ENCODE measurements around the gene DPH1. TPM values are rescaled to one million over a fixed set of nuclear protein-coding genes. Genes with fewer than 3 reads are reported as not detected.
A peak's percentile ranks its signal among the peaks of the same experiment; 100 is the strongest.

Gene DPH1
- total and polyA plus RNA-seq, 10 donors, result 20.6 to 58.5 (median 42.9) TPM

DNA sequence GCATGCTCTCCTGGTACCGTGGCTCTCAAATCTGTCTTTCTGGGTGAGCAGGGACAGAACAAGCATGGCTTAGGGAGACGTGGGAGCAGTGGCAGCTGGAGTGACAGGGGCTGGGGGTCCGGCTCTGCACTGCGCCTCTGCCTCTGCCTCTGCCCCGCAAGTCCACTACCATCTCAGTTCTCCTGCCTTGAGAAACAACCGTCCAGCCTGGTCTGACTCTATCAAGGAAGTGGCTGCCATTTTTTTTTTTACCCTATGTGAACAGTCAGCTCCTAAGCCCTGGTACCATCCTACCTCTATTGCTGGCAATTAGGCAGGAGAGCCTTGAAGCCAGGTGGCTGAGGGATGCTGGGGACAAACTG, 41.1 kb downstream of the DPH1 start:
- DNase-seq, result no peak
- H3K27ac ChIP-seq, result peak overlapping the region; percentile 38 to 84 (median 80)
- H3K4me1 ChIP-seq, result peaks cover 20 to 100% (median 75%) of the 10 kb centered on the region in 6 donors
- WGBS, 5 donors, result 80 to 90% (median 83%) methylated on average over 6 of the region's 6 CpGs
- H3K27me3 ChIP-seq (replicated peaks in 1 of 7), result no peaks in the 10 kb centered on the region
- intact Hi-C loops (cut with DNase I; ENCODE audit: low total_unique reads), result no loop called here
- no peak overlapping the region for H3K4me3 ChIP-seq
- H3K36me3 ChIP-seq, result peaks cover 0 to 57% (median 2%) of the 10 kb centered on the region in 6 donors
- H3K9me3 ChIP-seq, result no peaks in the 10 kb centered on the region
- TF ChIP-seq, protein P1, sequence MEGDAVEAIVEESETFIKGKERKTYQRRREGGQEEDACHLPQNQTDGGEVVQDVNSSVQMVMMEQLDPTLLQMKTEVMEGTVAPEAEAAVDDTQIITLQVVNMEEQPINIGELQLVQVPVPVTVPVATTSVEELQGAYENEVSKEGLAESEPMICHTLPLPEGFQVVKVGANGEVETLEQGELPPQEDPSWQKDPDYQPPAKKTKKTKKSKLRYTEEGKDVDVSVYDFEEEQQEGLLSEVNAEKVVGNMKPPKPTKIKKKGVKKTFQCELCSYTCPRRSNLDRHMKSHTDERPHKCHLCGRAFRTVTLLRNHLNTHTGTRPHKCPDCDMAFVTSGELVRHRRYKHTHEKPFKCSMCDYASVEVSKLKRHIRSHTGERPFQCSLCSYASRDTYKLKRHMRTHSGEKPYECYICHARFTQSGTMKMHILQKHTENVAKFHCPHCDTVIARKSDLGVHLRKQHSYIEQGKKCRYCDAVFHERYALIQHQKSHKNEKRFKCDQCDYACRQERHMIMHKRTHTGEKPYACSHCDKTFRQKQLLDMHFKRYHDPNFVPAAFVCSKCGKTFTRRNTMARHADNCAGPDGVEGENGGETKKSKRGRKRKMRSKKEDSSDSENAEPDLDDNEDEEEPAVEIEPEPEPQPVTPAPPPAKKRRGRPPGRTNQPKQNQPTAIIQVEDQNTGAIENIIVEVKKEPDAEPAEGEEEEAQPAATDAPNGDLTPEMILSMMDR (IDR thresholded peaks at IDR 0.05 in 8 of 11, conservative IDR thresholded peaks at IDR 0.05 in 3 of 11), result no peak
- TF ChIP-seq POLR2A (IDR thresholded peaks at IDR 0.05) (no peak), POLR2AphosphoS5 (IDR thresholded peaks at IDR 0.05) (no peak)

DNA sequence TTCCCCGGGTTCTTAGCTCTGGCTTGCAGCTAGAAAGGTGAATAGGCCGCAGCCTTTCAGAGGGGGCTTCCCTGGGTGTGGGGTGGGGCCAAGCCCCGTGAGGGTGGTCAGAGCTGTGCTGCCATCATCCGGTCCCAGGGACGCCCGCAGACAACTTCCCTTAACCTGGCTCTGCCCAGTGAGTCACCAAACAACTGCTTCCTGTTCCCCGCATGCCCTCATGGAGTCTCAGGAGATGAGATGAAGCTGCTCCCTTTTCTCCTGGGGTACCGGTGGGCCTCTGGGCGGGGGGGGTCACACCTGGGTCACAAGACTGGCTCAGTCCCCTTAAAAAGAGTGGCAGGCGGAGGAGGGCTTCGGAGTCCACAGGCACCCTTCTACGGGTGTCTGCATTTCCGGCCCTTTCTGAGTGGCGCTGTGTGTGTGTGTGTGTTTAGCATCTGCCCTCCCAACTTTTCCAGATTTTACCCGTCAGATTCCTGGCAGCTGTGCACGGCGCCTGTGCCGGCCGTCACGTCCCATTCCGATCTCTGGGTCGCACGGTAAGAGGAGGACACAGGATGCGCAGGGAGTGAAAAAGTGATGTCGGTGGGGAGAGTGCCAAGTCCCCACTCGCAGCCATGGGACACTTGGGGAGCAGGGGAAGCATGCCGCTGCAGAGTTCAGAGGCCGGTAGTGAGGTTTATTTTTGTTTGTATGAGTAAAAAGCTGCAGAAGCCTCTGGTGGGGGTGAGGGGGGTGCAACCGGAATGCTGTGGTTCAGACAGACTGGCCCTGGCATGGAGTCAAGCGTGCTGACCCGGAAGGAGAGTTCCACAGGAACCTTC, 41.7 kb downstream of the DPH1 start:
- H3K27ac ChIP-seq, result peak overlapping the region; percentile 38 to 84 (median 80)
- no peaks in the 10 kb centered on the region for H3K9me3 ChIP-seq
- TF ChIP-seq, protein P1 (IDR thresholded peaks at IDR 0.05 in 8 of 11, conservative IDR thresholded peaks at IDR 0.05 in 3 of 11), result no peak
- TF ChIP-seq POLR2AphosphoS5 (IDR thresholded peaks at IDR 0.05), result peak; percentile 75 to 81 (median 76)
- peak; percentile 81 for DNase-seq
- H3K4me3 ChIP-seq, result peak overlapping the region in 1 of 8 donors; percentile 1
- intact Hi-C loops (cut with DNase I; ENCODE audit: low total_unique reads), result no loop called here
- H3K4me1 ChIP-seq, result peaks cover 21 to 100% (median 77%) of the 10 kb centered on the region in 6 donors
- H3K36me3 ChIP-seq, result peaks cover 0 to 57% (median 3%) of the 10 kb centered on the region in 6 donors
- H3K27me3 ChIP-seq (replicated peaks in 1 of 7), result no peaks in the 10 kb centered on the region
- 48 to 65% (median 59%) methylated on average over 27 to 31 of the region's 31 CpGs for WGBS, 5 donors

DNA sequence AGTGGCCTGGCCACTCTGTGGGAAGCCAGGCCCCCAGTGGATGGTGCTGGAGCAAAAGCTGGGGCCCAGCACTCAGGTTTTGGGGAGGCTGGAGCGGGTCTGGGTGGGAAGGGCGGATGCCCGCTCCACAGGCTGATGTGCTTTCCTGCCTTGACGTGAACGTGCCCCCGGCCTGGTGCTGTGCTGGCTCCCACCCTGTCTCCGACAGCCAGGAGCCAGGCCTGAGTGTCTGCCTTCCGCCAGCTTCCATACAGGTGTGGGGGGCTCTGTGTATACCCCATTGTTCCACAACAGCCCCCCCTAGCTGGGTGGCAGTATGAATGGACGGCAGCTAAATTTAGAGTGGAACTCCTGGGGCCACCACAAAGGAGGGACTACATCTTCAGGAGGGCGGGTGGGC, 45.0 kb downstream of the DPH1 start:
- intact Hi-C loops (cut with DNase I; ENCODE audit: low total_unique reads), result no loop called here
- TF ChIP-seq POLR2AphosphoS5 (IDR thresholded peaks at IDR 0.05) (no peak), POLR2A (IDR thresholded peaks at IDR 0.05) (no peak)
- TF ChIP-seq, protein P1 (IDR thresholded peaks at IDR 0.05 in 8 of 11, conservative IDR thresholded peaks at IDR 0.05 in 3 of 11), result no peak
- Histone ChIP-seq H3K27me3 (replicated peaks in 1 of 7) (no peaks in the 10 kb centered on the region), H3K4me1 (peaks cover 11 to 72% (median 51%) of the 10 kb centered on the region in 6 donors), H3K4me3 (no peak overlapping the region), H3K9me3 (no peaks in the 10 kb centered on the region), H3K27ac (peak overlapping the region; percentile 22 to 79 (median 70)), H3K36me3 (peaks cover 0 to 67% (median 10%) of the 10 kb centered on the region in 6 donors)
- no peak for DNase-seq
- 76 to 85% (median 84%) methylated on average over 10 of the region's 10 CpGs for WGBS, 5 donors

DNA sequence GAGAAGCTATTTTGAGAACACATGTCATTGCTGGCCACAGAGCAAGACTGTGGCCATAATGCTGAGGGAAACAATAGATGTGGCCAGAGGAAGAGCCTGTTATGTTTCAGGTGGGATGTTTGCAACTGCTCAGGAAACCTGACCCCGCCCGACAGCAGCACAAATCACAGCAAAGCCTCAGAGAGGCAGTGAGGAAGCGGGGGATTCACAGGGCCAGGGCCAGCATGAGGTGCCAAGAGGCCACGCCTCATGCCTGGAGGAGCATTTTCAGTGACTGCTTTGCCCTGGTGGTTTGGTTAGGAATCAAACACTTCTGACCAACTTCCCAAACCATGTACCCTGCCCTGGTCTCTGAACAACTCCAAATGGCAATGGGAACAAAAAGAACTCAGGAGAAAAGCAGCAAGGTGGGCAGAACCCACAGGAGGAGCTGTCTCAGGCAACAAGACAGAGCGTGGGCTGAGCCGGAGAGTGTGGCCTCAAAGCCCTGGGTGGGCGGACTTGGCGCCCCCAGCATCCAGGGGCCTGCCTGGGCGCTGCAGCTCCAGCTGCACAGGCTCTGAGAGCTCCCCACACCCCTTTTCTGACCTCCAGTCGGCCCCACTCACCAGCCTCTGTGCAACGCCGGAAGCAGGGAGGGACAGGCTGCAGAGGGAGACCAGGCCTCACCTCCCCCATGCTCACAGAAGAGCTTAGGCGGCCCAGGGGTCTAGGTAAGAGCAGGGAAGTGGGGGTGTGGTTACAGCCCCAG, 45.6 kb downstream of the DPH1 start:
- Histone ChIP-seq H3K9me3 (no peaks in the 10 kb centered on the region), H3K36me3 (peaks cover 0 to 73% (median 16%) of the 10 kb centered on the region in 6 donors), H3K4me3 (no peak overlapping the region), H3K27ac (peak overlapping the region; percentile 22 to 79 (median 70)), H3K27me3 (replicated peaks in 1 of 7) (no peaks in the 10 kb centered on the region), H3K4me1 (peaks cover 9 to 66% (median 46%) of the 10 kb centered on the region in 6 donors)
- WGBS, 5 donors, result 51 to 60% (median 55%) methylated on average over 10 to 13 of the region's 13 CpGs
- intact Hi-C loops (cut with DNase I; ENCODE audit: low total_unique reads), result no loop called here
- peak in 2 of 3 donors; percentile 58 to 64 for TF ChIP-seq POLR2AphosphoS5 (IDR thresholded peaks at IDR 0.05)
- TF ChIP-seq, protein P1 (IDR thresholded peaks at IDR 0.05 in 8 of 11, conservative IDR thresholded peaks at IDR 0.05 in 3 of 11), result peak in 3 of 11 experiments; percentile 7 to 17 (median 14)
- TF ChIP-seq POLR2A (IDR thresholded peaks at IDR 0.05), result no peak
- peak; percentile 79 for DNase-seq

Measured in spleen (tissue), 11 donors.